GM10266 (cell line): Measurements from ENCODE around the gene ABCE1.

Experiments
- DNase-seq: peaks from one replicate; pipeline ENCODE4 v3.0.0; 2012; ENCODE audit errors: extremely low spot score
- CTCF ChIP-seq: IDR thresholded peaks from 2 replicates; pipeline ENCODE4 v1.5.1; 2012; ENCODE audit warnings: mild to moderate bottlenecking, low read depth; ENCODE audit not compliant: control insufficient read depth, insufficient read depth; ENCODE audit errors: missing control alignments

ABCE1 gene

GRCh38 chr4:145083891-145084605 is 14.1 kb upstream of the ABCE1 start:
- TF ChIP-seq CTCF: no peak
- no peak for DNase-seq

- TF ChIP-seq CTCF: no peak
Observed at GRCh38 chr4:145090380-145090779, 7.7 kb upstream of the ABCE1 start.

GRCh38 chr4:145093638-145094037 is 4.5 kb upstream of the ABCE1 start:
- no peak for DNase-seq
- TF ChIP-seq CTCF: no peak

More at GRCh38 chr4:145090380-145090779, 7.7 kb upstream of the ABCE1 start:
- no peak for DNase-seq

- no peak for DNase-seq
- TF ChIP-seq CTCF: no peak
Observed at GRCh38 chr4:145097331-145097820, 735 bp upstream of the ABCE1 start.

GRCh38 chr4:145098675-145099037 is 545 bp downstream of the ABCE1 start:
- DNase-seq: peak; percentile 32

GRCh38 chr4:145099653-145100052 is 1.5 kb downstream of the ABCE1 start:
- TF ChIP-seq CTCF: no peak
- DNase-seq: no peak

More at GRCh38 chr4:145098675-145099037, 545 bp downstream of the ABCE1 start:
- TF ChIP-seq CTCF: no peak

GRCh38 chr4:145101091-145101490 is 3.0 kb downstream of the ABCE1 start:
- no peak for TF ChIP-seq CTCF
- no peak for DNase-seq
